ENCODE data around the gene KATNIP. TPM values are rescaled to one million over a fixed set of nuclear protein-coding genes. Genes with fewer than 3 reads are reported as not detected.

The KATNIP gene
- total RNA-seq, 1 experiment from 2014 or later, result 8.2 TPM

DNA sequence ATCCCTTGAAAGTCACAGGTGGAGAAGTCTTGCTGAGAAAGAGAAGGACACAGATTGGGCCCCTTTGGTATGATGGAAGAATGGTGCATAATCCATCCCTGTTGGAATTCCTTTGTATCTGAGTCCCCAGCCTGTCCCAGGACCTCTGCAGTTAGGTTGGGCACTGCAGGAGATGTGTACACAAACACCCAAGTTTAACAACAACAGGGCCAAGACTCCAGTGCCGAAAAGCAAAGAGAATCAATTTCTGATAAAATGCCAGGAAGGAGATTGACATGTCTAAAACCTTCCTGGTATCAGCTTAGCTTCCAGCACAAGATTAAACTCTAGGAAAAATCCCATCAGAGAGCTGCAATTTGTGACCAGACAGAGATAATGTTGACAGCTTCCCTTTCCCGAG, 32.9 kb downstream of the KATNIP start:
- no peak for DNase-seq (ENCODE audit: low spot score)

GRCh38 chr16:27583634-27584033, 33.7 kb downstream of the KATNIP start:
- no peak for DNase-seq (ENCODE audit: low spot score)

DNA sequence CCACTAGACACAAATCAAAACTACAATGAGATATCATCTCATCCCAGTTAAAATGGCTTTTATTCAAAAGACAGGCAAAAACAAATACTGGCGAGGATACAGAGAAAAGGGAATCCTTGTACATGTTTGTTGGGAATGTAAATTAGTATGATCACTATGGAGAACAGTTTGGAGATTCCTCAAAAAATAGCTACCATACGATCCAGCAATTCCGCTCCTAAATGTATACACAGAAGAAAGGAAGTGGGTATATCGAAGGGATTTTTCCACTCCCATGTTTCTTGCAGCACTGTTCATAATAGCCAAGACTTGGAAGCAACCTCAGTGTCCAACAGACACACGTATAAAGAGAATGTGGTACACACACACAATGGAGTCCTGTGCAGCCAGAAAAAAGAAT, 35.3 kb downstream of the KATNIP start:
- no peak for DNase-seq (ENCODE audit: low spot score)

GRCh38 chr16:27586711-27587110, 36.8 kb downstream of the KATNIP start:
- DNase-seq (ENCODE audit: low spot score), result no peak

DNA sequence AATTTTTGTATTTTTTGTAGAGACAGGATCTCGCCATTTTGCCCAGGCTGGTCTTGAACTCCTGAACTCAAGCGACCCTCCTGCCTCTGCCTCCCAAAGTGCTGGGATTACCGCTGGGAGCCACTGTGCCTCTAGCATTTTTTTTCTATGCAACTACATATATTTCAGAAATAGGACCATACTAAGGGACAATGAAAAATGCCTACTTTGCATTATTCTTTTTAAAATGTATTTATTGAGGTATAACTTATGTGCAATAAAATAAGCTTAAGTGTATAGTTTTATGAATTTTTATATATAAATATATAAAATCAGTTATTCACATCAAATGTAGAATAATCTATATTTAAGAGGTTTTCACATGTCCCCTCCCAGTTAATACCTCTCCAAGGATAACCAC, 38.1 kb downstream of the KATNIP start:
- DNase-seq (ENCODE audit: low spot score), result no peak

DNA sequence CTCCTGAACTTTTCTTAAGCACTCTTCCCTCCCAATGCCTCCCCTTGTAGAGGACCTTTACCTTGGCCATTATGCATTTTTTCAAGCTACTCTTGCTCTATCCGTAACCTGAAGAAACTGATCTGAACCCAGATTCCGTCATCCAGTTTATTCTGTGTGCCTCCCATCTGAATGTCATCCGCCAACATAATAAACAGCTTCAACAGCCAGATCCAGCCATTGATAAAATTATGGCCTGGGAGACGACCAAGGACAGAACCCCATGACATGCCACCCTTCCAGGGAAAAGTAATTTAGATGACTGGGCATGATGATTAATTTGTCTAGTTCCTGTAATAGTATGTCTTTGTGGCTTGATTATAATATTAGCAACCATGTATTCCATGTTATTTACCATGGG, 41.9 kb downstream of the KATNIP start:
- no peak for DNase-seq (ENCODE audit: low spot score)

DNA sequence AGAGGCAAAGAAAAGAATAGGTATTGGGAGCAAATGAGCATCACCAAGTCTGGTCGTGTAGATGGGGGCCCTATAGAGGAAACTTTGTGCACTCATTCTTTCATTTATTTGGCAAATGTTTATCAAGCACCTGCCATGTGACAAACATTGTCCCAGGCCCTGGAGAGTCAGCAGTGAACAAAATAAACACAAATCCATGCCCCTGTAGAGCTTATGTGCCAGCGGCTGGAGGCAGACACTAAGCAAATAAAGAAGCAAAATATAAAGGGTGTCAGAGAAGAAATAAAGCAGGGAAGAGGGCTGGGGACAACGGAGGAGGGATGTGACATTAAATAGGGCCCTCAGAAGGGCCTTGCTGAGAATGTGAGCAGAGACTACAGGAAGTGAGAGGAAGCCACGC, 45.5 kb downstream of the KATNIP start:
- no peak for DNase-seq (ENCODE audit: low spot score)

- DNase-seq (ENCODE audit: low spot score), result no peak
These were observed 46.0 kb downstream of the KATNIP start for GRCh38 chr16:27595993-27596392.

GRCh38 chr16:27596411-27596810, 46.5 kb downstream of the KATNIP start:
- DNase-seq (ENCODE audit: low spot score), result no peak

DNA sequence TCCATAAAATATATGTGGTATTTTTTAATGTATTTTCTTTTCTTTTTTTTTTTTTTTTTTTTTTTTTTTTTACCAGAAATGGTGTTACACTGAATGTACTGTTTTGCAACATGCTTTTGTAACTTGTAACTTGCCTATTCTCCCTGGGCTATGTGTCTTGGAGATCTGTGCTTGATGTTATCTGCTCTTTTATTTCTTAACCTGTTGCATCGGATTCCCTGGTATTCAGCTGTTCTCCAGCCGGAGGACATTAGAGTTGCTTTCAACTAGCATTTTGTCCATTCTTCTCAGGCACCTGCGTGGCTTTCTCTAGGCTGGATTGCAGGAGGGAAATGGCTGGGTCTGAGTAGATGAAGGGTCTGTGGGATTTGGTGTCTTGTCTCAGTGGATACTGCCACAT, 47.4 kb downstream of the KATNIP start:
- no peak for DNase-seq (ENCODE audit: low spot score)

- no peak for DNase-seq (ENCODE audit: low spot score)
These were observed 48.3 kb downstream of the KATNIP start for GRCh38 chr16:27598220-27598619.

DNA sequence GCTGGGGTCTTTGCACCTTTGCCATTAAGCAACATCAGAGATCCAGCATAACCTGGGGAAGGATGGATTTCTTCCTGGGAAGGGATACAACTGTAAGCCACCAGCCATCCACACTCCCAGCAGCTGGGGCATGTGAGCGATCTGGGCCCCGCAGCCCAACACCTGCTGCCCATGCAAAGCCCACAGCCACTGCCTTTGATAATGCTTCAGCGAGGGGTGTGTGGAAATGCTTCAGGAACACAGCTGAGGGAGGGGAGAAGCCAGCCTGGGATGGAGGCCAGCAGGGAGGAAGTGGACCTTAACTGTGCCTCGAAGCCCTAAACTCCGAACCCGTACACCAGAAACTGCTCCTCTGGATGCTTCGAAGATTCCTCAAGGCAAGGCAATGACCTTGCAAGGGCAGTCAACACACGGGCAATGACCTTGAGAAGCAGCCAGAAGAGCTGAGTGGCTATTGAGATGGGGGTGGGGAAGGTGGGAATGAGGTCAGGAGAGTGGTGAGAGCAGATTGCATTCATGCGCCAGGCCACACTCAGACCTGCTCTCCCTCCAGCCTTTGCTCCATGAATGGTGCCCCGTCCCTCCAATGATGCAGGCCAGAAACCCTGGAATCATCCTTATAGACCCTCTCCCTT, 49.1 kb downstream of the KATNIP start:
- no peak for DNase-seq (ENCODE audit: low spot score)

- no peak for DNase-seq (ENCODE audit: low spot score)
These were observed 49.7 kb downstream of the KATNIP start for GRCh38 chr16:27599606-27600005.

Other genes with a start within 250 kb of the KATNIP start
- gene IL4R, start 236.2 kb upstream of the KATNIP start, total RNA-seq (2014; rRNA removed; shearing (Covaris generic)), result 21.2 and 25.6 TPM in 2 replicates
- gene IL21R, start 148.0 kb upstream of the KATNIP start, total RNA-seq (2014; rRNA removed; shearing (Covaris generic)), result 1.3 and 6.6 TPM in 2 replicates
- 75.2 and 82.5 TPM in 2 replicates for gene GTF3C1, start 231 bp upstream of the KATNIP start, total RNA-seq (2014; rRNA removed; shearing (Covaris generic))